Astrocyte of the spinal cord (primary cell): ENCODE results near the gene KRT85.
"Not testable (repeated sequence)": the region's sequence is repeated elsewhere in the genome, so short reads cannot be mapped to it uniquely, and the experiment has no call there.

Source experiments
- DNase-seq: peaks from one replicate; pipeline ENCODE4 v3.0.0; 2011; ENCODE audit warnings: low read depth, low spot score
- H3K4me3 ChIP-seq: 2 replicates; pipeline ENCODE4 v1.5.1; 2011; ENCODE audit warnings: low read depth, mild to moderate bottlenecking, low read length, moderate library complexity
- CTCF ChIP-seq: IDR thresholded peaks from 2 replicates; pipeline ENCODE4 v1.5.1; 2012; ENCODE audit warnings: low read depth, mild to moderate bottlenecking, low read length, inconsistent platforms
- in situ Hi-C: cut with HindIII; loops from 2 replicates; pipeline ENCODE4 v1.10.0; 2017; ENCODE audit warnings: low sequenced_read_pairs

Gene KRT85

GRCh38 chr12:52347551-52348510, 19.4 kb downstream of the KRT85 start:
- no peak for TF ChIP-seq CTCF
- in situ Hi-C loops: no loop called here
- H3K4me3 ChIP-seq: no peak overlapping the region
- DNase-seq: no peak

GRCh38 chr12:52347016-52347415, 20.3 kb downstream of the KRT85 start:
- in situ Hi-C loops: no loop called here
- no peak for TF ChIP-seq CTCF
- no peak overlapping the region for H3K4me3 ChIP-seq
- DNase-seq: no peak

GRCh38 chr12:52346593-52346992, 20.7 kb downstream of the KRT85 start:
- DNase-seq: no peak
- in situ Hi-C loops: no loop called here
- no peak overlapping the region for H3K4me3 ChIP-seq
- no peak for TF ChIP-seq CTCF

GRCh38 chr12:52345041-52345440, 22.2 kb downstream of the KRT85 start:
- H3K4me3 ChIP-seq, in situ Hi-C loops, DNase-seq: not testable (repeated sequence)

GRCh38 chr12:52344111-52344510, 23.2 kb downstream of the KRT85 start:
- DNase-seq: no peak
- no peak for TF ChIP-seq CTCF
- H3K4me3 ChIP-seq: no peak overlapping the region
- in situ Hi-C loops: no loop called here

GRCh38 chr12:52343550-52343949, 23.7 kb downstream of the KRT85 start:
- TF ChIP-seq CTCF: no peak
- in situ Hi-C loops: no loop called here
- DNase-seq: no peak
- H3K4me3 ChIP-seq: no peak overlapping the region

GRCh38 chr12:52342781-52343490, 24.3 kb downstream of the KRT85 start:
- in situ Hi-C loops: no loop called here
- TF ChIP-seq CTCF: no peak
- H3K4me3 ChIP-seq: no peak overlapping the region
- DNase-seq: no peak
